GM18502 (cell line): ENCODE results near the gene PARD6G.
A peak's percentile ranks its signal among the peaks of the same experiment; 100 is the strongest.

Source experiments
- ATAC-seq: cut with Tn5 transposase; IDR thresholded peaks from one replicate; pipeline ENCODE4 v1.9.1; 2021; ENCODE audit warnings: mild to moderate bottlenecking; ENCODE audit not compliant: unreplicated experiment, poor library complexity

PARD6G gene

DNA sequence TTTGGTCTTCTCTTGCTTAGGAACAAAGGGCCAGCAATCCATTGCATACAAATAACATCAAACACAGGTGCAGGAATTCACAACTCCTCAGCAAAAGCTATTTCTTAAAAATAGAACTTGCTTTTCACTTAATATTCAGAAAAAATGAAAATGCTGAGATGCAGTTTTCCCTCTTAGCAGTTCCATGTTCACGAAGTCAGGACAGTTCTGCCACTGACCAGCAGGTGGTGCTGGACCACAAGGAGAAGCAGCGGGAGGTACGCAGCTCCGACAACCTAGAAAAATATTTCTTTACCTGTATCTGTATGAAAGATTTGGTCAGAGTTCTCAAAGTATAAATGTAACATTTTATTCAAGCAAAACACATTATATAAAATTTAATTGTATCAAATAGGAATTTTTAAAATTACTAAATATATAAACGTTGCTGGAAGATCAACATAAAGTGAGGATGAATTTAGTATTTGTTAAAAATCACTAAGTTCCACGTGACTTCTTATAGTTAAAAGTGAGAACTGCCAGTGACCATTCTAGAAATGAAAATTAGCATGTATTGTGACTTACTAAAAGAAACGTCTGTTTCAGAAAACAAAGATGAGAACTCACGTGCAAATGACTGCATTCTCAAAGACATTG, 89.5 kb downstream of the PARD6G start:
- ATAC-seq: no peak

DNA sequence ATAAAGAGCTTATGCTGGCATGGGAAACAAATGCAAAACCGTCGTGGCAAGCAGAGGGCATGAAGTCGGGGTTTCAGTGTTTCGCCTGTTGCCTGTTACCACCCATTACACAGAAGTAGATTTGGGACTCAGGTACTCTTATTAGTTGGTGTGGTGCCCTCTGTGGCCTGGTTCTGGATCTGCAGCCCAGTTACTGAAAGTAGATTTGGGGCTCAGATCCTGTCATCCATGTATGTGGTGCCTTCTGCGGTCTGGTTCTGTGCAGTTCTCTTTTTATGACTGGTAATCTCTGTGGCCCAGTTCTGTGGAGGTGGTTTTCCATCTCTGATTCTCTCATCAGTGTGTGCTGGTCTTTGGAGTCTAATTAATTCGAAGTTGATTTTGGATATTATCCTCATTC, 93.0 kb downstream of the PARD6G start:
- ATAC-seq: peak; percentile 77

DNA sequence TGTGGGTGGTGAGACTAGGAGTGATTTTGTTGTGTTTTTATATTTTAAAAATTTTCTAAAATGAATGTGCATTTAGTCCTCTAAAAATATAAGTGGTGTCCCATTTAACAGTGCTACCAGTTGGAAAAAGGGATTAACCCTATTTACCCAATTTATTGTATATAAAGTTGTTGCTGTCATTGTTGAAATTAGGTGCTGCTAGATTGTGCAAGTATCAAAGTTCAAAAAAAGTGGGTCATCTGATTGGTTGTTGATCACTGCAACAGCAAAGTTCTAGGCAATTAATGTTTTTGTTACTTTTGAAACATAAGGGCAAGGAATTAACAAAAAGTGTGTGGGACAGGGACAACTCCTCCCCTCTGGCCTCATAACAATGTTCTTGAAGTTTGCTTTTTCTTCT, 97.6 kb downstream of the PARD6G start:
- no peak for ATAC-seq

DNA sequence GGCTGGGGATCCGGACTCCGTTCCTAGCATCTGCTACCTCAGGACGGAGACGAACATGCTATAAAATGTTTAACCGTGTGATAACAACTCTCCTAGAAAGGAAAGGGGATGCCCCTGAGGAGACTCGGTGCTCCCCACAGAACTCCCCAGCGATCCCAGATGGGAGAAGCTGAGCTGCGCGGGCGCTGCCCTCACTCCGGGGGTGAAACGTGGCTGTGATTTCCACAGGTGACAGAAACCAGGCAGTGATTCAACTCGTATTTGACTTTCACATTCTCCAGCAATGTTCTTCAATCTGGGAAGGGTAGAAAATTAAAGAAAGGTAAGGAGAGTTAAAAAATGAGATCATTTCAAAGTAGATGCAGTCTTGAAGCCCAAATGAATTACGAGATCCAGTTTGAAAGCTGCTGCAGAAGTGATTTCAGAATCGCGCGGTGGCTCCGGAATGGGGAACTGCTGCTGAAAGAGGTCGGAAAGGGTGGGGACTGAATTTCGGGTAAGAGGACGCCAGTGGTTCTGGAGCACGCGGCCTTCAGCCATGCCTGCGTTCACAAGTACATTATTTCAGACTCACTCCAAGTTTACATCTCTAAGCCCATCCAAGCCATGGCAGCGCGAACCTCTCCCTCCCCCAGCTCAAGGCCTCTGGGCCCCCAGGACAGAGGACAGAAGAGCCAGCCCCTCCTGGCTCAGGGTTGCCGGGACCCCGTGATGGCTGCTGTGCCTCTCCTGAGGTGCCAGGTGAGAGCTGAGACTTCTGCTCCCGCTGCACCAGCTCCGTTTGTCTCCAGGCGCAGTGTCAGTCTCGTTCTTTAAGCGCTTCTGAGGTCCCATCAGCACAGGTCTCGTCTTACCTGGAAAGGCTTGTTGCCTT, 98.8 kb downstream of the PARD6G start:
- no peak for ATAC-seq

DNA sequence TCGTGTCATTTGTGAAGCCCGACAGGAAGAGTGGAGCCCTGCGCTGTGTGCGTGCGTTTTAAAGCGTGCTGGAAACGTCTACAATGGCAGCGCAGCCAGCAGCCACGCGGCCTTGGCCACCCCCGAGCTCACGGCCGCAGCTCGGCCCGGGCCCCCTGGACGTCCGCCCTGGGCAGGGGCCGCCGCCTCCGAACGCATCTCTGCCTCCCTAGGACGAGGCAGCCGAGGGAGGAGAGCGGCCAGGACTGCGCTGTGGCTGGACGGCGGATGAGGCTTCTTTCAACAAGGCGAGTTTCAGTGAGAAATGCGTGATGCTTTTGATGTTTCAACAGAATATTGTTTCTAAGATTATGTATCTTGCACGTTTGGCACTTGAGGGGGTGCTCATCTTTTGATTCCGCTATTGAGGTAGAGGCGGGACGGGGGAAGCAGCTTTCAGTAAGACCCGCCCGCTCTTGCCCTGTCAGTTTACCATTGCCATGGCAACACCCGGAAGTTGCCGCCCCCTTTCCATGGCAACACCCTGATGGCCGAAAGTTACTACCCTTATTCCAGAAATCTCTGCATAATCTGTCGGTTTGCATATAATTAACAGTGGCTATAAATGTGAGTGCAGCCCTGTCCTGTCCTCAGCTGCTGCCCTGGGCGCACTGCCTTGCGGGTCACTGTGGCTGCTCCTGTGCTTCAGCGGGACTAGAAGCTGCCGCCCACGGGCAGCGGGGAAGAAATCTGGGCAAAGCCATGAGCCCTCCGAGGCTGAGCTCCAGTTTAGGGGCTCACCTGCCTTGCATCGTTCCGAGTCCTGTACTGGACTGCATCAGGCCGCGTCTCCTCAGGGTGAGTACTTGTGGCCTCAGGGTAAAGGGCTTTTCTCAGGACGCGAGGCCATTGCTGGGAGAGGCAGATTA, 99.6 kb downstream of the PARD6G start:
- peak; percentile 85 for ATAC-seq

DNA sequence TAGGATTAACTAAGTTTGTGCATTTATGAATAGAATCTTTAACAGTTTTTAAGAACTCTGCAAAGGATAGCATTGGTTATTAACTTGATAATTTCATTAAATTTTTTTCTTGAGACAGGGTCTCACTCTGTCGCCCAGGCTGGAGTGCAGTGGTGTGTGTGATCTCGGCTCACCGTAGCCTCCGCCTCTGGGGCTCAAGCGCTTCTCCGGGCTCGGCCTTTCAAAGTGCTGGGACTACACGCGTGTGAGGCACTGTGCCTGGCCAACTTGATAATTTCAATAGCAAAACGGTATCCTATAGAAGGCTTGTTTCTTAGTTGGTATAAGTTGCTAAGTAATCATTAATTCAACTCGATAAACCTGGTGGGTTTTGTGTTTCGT, 100.3 kb downstream of the PARD6G start:
- ATAC-seq: peak; percentile 28

DNA sequence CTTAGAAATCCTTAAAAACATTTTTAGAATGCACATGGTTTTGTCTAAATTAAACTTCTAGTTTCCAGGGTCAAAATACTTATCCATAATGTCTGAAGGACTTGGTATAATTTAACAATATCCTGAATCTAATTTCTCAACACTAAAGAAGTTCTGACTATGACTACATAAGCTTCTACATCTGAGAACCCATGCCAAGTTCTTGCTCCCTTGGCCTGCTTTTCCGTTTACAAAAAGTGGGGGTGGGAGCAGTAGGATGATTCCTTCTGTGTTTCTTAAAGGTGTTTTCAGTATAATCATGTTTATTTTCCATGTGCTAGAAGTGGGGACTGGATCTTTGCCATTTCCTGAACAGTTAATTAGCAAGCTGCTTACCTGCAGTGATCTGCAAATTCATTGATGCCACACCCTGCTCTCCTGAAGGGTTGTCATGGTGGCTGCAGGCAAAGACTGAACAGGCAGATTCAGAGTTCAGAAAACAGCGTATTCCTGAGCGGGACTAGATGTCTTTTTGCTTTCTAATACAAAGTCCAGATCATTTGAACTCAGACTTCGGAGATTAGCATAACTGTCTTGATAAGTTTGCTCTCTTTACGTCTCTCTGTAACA, 102.0 kb downstream of the PARD6G start:
- no peak for ATAC-seq

DNA sequence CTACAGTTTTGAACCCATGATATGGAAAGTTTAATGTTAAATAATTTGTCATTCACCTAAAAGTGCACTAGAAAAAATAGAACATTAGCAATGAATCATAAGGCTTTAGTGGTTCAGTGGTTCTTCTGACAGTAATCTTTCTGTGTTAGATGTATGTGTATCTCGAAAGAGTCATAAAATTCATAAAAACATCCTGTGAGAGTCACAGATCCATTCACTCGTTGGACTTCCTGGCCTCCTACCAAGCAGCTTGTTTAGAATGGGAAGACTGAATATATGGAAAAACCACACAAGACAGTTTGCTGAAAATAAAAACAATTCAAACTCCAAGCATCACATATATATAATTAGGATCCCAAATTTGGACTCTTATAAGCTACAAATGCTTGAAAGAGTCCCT, 103.4 kb downstream of the PARD6G start:
- no peak for ATAC-seq

DNA sequence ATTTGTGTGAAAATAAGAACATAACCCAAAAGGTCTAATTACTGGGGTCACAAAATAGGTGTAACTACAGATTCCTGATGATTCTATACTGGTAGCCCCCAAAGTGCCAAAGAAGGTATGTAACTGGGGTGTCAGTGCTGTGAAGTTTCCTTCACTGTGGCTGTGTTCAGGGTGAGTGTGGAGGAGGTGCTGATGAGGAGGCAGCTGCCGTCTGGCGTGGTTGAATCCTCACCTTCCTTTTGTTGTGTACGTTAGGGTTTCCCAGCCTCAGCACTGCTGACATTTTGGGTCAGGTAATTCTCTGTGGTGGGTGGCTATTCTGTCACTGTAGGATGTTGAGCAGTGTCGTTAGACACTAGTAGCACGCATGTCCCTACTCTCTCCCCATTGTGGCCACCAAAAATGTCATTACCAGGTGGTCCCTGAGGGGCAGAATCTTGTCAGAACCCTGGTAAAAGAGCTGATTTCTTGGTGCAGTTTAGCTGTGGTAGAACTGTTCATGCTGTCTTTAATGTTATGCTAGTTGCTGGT, 106.8 kb downstream of the PARD6G start:
- no peak for ATAC-seq

DNA sequence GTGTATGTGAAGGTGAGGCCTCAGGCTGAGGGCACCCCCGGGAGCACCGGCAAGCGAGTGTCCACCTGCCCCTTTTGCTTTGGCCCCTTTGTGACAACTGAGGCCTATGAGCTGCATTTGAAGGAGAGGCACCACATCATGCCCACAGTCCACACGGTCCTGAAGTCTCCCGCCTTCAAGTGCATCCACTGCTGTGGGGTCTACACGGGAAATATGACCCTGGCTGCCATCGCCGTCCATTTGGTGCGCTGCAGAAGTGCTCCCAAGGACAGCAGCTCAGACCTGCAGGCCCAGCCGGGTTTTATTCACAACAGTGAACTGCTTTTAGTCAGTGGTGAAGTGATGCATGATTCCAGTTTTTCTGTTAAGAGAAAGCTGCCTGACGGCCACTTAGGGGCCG, 109.3 kb downstream of the PARD6G start:
- ATAC-seq: no peak

DNA sequence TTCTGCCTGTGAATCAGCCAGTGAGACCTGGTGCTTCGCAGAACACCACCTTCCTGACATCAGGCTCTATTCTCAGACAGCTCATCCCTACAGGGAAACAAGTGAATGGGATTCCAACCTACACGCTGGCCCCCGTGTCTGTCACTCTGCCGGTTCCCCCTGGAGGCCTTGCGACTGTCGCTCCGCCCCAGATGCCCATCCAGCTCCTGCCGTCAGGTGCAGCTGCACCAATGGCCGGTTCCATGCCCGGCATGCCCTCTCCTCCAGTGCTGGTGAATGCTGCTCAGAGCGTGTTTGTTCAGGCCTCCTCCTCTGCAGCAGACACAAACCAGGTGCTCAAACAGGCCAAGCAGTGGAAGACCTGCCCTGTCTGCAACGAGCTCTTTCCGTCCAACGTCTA, 110.2 kb downstream of the PARD6G start:
- ATAC-seq: no peak

DNA sequence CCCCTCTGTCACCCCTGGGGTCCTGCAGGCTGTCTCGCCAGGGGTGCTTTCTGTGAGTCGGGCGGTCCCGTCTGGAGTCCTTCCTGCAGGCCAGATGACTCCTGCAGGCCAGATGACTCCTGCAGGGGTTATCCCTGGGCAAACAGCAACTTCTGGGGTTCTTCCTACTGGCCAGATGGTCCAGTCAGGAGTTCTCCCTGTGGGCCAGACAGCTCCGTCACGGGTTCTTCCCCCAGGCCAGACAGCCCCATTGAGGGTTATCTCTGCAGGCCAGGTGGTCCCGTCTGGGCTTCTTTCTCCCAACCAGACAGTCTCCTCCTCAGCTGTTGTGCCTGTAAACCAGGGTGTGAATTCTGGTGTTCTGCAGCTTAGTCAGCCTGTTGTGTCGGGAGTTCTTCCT, 110.6 kb downstream of the PARD6G start:
- no peak for ATAC-seq

DNA sequence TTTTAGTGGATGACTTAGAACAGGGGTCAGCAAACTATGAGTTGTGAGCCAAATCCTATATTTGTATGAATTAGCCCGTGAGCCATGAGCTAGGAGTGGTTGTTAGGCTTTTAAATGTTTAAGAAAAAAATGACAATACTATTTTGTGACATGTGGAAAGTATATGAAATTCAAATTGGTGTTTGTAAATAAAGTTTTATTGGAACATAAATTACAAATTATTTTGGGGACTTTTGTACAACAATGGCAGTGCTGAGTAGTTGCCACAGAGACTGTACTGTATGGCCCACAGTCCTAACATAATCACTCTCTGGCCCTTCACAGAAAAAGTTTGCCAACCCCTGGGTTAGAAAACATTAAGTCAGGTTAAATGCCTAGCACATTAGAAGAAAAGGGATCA, 112.2 kb downstream of the PARD6G start:
- no peak for ATAC-seq

DNA sequence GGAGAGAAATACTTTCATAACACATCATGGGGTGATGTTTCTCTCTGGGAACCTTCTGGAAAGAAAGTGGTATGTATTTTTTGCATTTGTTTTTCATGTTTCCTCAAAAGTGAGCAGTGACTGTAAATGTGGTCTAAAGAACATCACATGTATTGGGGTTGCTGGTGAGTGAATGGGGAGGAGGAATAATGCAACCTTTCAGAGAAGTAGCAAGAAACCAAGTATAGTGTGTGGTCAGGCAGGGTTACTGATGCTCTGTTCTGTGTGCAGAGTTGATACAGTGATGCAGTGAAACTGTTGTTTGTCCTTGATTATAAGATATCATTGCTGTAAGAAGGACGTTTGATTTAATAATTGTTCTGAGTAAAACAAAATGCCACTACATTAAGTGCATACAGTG, 114.2 kb downstream of the PARD6G start:
- no peak for ATAC-seq

DNA sequence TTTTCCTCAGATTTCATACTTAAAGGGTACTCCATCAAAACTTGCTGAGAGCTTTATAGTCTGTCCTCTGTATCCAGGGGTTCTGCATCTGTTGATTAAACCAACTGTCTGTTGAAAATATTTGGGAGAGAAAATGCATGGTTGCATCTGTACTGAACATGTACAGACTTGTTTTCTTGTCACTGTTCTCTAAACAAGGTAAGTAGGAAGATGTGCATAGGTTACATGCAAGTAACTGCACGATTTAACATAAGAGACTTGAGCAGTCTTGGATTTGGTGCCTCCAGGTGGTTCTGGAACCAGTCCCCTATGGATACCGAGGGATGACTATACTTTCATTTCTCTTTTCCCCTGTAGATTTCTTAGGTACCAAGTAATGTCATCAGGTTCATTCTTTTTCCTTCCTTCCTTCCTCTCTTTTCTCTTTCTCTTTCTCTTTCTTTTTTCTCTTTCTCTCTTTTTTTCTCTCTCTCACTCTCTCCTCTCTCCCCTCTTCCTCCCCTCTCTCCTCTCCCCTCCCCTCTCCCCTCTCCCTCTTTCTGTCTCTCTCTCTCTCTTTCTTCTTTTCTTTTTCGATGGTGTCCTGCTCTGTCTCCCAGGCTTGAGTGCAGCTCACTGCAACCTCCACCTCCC, 115.0 kb downstream of the PARD6G start:
- no peak for ATAC-seq

DNA sequence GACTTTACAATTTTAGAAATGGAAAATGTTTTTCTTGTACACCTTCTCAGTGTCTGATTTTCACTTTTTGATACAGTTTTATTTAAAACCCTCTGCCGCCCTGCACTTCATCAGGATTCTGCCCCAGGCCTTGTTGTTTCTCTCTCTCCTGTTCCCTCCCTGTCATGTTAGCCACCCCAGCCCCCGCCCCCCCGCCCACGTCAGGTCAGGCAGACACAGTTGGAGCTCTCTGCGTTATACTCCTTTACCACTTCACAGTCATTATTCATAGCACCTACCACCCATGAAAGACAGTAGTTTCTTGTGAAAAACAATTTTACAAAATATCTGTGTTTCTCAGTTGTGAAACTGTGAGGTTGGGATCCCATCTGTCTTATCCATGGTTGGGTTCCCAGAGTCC, 116.8 kb downstream of the PARD6G start:
- no peak for ATAC-seq

DNA sequence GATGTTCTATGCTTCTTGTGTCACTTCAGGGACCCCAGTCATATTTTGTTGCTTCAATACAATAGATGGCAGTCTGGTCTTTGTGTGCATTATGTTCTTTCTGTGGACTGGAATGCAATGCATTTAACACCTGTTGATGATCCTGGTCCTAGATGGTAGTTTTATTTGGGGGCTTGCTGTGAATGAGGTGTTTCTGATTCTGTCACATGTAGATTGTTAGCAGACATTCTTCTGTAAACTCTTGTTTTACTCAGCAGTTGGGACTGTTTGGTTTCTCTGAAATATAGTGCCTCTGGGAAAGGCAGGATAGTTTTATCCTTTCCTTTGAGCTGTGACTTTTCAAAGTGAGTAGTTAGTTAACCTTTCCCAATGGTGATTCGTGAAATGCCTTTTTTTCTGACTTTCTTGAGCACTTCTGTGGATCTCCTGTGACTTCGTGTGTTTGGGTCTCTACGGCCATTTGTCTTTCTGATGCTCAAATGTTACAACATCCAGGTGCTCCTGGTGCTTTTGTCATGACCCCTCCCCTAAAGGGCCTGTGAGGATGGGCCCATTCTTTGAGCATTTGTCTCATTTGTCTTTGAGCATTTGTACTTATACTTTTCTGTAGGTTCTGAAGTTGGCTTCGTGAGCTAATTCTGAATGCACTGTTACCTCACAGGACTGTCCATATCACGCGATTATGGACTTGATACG, 117.5 kb downstream of the PARD6G start:
- no peak for ATAC-seq

DNA sequence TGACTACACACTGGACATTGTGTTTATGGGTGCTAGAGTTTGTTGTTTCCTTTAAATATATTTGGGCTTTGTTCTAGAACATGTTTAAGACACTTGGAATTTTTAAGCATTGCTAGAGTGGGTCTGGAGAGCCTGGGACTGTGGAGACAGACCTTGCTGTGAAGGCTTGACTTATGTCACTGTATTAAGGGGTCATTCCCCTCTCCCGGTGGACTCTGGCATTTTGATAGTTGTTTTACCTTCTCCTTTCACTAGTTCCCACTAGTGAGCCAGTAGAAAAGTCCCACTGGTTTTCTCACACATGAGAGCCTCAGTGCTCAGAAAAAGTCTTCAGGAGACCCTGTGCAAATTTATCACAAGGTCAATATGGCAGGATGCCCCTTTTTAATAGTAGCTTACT, 119.7 kb downstream of the PARD6G start:
- ATAC-seq: no peak

DNA sequence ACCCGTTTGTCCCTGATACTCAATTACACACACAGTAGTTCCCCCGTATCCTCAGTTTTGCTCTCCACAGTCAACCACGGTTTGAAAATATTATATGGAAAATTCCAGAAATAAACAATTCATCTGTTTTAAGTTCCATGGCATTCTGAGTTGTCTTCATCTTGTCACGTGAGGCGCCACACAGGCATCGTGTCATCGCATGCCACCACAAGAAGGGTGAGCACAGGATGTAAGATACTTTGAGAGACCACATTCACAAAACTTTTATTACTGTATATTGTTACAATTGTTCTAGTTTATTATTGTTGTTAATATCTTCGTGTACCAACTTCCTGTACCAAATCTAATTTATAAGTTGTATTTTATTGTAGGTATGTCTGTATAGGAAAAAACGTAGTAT, 120.5 kb downstream of the PARD6G start:
- ATAC-seq: no peak
